Retinal pigment epithelial cell (primary cell): Measurements from ENCODE around the gene CNTNAP2.

Source experiments
- DNase-seq: peaks from one replicate; pipeline ENCODE4 v3.0.0-alpha.2; 2010; ENCODE audit warnings: low read depth
- H3K4me3 ChIP-seq: 2 replicates; pipeline ENCODE4 v1.5.1; 2011; ENCODE audit warnings: mild to moderate bottlenecking, low read length, control low read depth, moderate library complexity
- CTCF ChIP-seq: conservative IDR thresholded peaks from 2 replicates; pipeline ENCODE4 v1.5.1; 2011; ENCODE audit warnings: low read depth, low read length, control low read depth, inconsistent platforms

The CNTNAP2 gene

DNA sequence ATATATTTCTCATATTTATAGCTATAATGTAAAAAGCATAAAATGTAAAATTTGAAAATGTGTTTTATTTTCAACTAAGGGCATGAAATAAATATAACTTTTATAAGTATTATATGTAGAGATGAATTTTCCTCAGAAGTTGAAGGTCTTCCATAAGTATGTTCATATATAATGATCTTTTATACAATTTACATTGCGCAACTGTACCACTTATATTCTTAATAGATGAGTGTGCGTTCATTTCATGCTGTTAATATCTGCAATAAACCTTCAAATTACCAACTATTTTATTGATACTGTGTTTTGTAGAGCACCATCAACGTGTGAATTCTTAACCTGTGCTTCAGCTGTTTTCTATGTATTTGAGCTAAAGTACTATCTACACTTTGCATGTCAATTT lies 285.3 kb downstream of the CNTNAP2 start:
- TF ChIP-seq CTCF: no peak
- H3K4me3 ChIP-seq: no peak overlapping the region
- no peak for DNase-seq

DNA sequence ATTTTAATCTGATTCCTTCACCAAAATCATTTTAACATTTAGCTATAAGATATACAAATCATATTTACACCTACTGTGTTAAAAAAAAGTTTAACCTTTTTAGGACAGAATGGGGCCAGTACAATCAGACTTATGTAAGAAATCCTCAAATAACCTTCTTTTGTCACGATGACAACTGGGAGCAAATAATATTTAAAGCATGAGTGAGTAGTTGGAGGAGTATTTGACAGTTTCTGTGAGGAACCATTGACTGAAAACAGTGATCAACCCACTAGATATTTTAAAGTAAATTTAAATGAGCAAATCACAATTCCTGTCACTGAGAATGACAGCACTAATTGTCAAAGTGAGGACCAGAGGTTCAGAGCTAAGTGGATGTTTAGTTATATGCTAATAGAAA lies 289.1 kb downstream of the CNTNAP2 start:
- H3K4me3 ChIP-seq: no peak overlapping the region
- no peak for DNase-seq
- TF ChIP-seq CTCF: no peak

DNA sequence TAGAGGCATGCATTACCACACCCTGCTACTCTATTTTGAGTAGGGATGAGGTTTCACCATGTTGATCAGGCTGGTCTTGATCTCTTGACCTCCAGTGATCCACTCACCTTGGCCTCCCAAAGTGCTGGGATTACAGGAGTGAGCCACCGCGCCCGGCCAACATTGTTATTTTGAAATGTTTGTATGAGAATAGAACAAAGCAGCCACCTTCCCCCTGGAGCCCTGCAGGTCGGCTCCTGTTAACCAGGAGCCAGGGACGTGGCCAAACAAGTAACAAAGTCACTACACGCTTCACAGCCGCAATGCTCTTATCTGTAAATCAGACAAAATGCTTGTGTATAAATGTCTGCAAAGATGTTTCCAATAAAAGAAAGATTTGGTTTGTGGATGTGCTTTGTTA lies 295.4 kb downstream of the CNTNAP2 start:
- no peak for TF ChIP-seq CTCF

DNA sequence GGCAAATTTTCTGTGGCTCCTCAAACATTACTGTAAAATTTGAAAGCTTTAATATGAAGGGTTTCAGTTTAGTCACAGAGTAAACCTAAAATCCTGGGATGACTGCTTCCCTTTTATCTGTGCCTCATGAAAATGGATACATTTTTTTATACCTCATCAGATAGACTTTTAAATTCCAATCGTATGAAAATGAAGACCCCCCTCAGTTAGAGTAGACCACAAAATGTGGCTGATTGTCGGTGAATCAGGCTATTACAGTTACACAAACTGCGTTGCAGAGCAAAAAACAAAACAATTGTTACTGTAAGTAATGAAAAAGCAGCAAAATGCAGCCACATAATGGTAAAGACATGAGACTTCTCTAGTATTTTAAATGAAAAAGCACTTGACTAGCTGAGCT lies 296.2 kb downstream of the CNTNAP2 start:
- TF ChIP-seq CTCF: no peak
- DNase-seq: no peak
- no peak overlapping the region for H3K4me3 ChIP-seq

More for the DNA sequence above, 295.4 kb downstream of the CNTNAP2 start:
- H3K4me3 ChIP-seq: no peak overlapping the region
- no peak for DNase-seq

GRCh38 chr7:146414373-146414772 lies 297.8 kb downstream of the CNTNAP2 start:
- DNase-seq: no peak
- no peak for TF ChIP-seq CTCF
- H3K4me3 ChIP-seq: no peak overlapping the region

- DNase-seq: no peak
- H3K4me3 ChIP-seq: no peak overlapping the region
- no peak for TF ChIP-seq CTCF
Measured at GRCh38 chr7:146414937-146415336, 298.3 kb downstream of the CNTNAP2 start.

DNA sequence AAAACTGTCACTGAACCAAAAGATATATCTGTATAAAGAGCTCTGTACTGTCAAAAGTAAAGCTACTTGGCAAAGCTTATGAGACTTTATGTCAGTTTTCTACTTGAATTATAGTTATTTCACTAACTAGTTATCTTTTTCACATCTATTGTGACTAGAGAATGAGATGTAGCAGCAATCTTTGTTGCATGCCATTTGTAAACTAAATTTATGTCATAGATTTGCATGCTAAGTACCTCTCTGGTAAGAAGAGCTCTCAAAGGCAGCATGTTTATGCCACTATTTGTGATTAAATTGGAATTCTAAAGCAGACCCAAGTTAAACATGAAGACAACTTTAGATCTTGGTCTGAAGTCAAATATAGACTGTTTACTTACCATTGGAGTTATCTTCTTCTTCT lies 300.6 kb downstream of the CNTNAP2 start:
- no peak overlapping the region for H3K4me3 ChIP-seq
- no peak for DNase-seq
- TF ChIP-seq CTCF: no peak
